ENCODE measurements around the gene ADCY7.

ADCY7 gene

DNA sequence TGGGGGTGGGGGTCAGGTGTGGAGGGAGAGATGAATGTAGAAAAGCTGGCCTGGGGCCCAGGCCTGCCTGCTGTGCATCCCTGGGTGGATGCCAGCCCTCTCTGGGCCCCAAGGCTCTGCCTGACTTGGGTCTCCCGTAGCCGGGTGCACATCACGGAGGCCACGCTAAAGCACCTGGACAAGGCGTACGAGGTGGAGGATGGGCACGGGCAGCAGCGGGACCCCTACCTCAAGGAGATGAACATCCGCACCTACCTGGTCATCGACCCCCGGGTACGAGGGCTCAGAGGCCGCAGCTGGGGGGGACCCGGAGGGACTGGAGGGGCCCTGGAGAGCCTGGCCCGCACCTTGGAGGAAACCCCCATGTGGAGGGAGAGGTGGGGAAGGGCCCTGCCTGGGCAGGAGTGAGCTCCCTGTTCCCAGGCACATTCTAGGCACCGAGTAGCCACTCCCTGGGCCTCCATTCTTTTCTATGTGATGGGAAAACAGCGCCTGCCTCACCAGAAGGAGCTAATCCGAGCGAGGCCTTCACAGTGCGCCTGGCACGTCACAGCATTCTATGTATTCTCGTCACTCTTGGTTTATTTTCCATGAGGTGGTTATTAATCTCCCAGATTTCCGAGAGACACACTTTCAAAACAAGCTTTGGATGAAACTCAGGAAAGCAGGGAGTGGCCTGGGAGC lies 34.7 kb downstream of the ADCY7 start:
- DNase-seq = no peak

DNA sequence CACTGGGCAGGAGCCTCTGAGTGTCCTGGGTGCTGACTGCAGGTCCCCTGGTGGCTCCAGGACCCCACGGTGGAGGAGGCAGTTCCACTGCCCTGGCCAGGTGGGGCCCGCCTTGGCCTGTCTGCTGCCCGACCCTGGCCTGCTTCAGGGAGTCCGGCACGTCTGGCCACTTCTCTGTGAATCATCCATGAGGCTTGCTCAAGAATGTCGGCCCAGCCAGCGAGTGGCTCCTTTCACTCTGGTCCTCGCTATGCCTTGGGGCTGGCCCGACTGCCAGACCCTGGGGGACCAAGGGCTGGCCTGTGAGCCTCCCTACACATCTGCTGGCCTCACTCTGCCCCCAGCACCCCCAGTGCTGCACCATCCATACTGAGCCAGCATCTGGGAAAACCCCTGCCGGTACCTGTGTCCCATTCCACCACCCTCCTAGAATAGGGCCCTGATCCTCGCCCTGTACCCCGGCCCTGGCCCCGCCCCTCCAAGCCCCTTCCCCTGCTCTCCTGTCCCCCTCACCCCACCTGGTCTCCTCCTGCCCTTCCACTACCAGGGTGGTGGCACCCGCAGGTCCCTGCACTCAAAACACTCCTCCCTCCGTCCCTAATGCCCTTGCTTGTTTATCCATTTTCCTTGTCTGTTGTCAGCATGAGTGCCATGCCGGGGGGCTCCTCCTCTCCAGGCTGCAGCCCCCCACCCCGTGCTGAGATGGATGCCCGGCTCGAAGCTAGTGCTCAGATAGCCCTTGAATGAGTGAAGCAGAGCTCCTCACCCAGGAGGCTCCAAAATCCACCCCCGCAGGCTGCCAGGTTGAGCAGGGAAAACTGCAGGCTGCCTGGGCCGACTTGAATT lies 35.5 kb downstream of the ADCY7 start:
- no peak for DNase-seq

DNA sequence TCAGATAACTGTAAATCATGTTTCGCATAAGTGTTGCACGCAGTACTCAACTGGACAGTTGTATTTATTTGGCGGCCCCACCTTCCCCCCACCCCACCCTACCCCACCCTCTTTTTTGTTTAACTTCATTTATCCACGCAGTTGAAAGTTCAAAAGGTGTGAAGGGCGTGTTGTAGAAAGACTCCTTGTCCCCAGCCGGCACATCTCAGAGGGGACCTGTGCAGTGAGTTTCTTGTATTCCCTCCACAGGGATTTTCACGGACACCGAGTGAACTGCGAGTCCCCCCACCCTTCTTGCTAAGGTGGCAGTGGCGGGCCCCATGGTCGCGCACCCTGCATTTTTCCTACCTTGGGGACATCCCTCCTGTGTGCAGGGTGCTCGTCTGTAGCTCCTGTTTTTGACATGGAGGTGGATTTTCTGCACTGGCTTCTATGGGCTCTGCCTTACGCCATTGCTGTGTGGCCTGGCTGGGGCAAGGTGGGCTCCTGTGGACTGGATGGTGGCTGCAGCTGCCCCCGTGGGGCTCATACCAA lies 36.2 kb downstream of the ADCY7 start:
- DNase-seq = no peak

DNA sequence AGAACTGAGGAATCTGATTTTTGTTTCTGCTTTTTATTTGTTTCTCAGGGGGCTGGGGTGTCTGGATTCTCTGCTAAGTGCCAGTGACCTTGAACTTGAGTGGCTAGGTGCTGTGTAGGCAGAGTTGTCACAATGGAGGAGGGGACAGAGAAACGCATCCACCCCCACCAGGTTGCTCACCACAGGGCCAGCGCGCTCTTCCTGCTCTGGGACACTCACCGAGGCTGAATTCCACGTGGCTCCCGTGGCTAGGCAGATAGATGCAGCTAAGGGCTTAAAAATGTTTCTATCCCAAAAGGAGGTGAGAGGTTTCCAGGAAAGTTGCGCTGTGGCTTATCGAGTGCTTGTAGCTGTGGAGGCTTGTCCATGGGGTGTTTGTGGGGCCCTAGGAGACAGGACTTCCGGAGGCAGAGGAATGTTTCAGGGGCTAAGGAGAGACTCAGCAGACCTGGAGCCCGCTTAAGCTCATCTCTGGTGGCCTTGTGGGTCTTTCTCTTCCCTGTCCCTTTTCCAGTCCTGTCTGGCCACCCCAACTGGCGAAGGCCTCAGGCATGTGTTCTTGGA lies 36.8 kb downstream of the ADCY7 start:
- no peak for DNase-seq

DNA sequence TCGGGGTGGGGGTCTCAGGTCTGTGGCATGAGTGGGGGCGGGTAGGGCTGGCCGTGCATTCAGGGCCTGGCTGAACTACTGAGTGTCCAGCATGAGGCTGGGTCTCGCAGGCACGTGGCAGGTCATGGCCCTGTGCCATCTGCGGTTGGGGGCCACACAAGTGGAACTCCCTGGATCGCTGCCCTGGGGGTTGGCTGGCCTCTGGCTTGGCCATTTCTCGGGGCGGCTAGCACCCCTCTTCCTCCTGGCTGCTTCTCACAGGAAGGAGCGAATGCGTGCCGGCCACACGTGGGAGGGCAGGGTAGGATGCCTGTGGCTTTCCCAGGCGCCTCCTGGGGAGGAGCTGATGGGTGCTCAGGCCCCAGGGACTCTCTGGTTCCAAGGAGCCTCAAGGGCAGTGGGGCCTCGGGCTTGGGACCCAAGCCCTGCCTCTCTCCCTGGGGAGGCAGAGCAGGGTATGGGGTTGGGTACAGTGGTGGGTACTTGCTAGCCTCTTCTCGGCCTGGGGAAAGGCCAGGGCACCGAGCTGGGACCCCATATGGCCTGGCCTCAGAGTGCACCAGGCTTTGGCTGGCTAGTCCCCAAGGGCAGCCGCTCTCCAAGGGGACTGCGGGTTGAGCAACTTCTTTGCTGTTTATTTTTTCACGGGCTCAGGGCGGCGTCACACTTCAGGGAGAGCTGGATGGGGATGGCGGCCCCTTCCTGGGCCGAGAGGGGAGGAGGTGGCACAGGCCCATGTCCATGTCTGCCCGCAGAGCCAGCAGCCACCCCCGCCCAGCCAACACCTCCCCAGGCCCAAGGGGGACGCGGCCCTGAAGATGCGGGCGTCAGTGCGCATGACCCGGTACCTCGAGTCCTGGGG lies 37.5 kb downstream of the ADCY7 start:
- DNase-seq = no peak

DNA sequence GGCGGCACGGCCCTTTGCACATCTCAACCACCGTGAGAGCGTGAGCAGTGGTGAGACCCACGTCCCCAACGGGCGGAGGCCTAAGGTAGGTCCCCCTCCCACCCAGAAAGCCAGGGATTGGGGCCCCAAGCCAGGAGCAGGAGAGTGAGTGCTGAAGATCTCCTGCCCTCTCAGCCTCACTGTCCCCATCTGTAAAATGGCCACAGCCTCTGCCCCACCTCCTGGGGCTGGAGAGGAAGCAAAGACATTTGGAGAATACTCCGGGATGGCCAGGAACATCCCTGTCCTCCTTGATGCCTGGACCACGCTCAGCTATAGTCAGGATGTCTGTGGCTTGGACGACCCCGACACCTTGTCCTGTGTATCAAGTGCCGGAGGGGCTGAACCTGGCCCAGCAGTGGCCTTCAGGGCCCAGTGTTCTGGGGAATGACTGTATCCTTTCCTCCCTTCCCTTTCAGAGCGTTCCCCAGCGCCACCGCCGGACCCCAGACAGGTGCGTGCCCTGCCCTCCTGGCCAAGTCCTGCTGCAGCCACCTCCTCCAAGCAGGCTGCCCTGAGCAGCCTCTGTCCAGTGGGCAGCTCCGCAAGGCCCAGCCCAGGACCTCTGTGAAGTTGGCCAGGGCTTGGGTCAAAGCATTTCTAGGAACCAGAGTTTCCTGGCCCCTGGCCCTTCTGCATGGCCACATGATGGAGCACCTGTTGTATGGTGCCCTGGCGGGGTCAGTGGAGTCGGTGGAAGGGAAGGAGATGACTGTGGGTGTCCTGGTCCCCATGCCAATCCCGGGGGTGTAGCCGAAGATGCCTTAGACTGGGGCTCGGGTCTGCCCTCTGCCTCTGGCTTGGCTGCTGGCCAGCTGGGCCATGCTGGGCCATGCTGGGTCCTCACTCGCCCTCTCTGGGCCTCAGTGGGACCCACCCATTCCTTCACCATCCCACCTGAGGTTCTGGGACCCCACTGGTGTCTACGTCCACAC lies 38.4 kb downstream of the ADCY7 start:
- DNase-seq = no peak

DNA sequence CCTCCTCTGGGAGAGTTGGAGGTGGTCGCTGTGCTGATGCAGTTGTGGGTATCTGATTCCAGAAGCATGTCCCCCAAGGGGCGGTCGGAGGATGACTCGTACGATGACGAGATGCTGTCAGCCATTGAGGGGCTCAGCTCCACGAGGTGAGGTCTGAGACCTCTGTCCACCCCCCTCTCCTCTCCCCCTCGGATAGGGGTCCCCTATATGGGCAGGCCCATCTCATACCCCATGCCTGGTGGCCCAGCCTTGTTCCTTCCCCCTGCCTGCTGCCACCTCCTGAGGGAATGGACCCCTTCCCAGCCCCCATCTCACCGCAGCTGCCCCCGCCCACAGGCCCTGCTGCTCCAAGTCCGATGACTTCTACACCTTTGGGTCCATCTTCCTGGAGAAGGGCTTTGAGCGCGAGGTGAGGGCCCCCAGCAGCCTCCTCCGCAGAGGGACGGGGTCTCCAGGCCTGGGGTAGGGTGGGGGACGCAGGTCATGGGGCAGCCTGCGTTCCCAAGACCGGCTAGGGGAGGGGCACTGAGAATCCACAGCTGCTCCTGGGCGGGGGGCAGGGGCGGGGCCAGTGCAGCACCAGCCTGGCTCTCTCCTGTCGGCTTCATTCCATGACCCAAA lies 39.2 kb downstream of the ADCY7 start:
- no peak for DNase-seq

DNA sequence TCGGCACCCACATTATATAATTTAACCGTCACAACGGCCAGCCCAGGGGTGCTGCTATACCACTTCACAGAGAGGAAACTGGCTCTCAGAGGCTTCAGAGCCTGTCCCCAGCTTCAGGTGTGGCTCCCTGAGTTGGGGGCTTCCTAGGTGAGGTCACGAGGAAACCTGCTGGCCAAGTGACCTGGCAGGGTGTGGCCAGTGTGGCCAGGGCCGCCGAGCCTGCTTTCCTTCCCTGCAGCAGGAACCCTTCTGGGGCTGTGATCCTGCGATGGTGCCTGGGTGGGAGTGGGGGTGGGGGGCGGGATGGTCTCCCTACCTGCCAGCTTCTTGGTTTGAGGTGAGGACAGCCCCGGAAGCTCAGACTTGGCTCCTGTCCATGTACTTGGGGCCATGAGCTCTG lies 39.9 kb downstream of the ADCY7 start:
- no peak for DNase-seq

DNA sequence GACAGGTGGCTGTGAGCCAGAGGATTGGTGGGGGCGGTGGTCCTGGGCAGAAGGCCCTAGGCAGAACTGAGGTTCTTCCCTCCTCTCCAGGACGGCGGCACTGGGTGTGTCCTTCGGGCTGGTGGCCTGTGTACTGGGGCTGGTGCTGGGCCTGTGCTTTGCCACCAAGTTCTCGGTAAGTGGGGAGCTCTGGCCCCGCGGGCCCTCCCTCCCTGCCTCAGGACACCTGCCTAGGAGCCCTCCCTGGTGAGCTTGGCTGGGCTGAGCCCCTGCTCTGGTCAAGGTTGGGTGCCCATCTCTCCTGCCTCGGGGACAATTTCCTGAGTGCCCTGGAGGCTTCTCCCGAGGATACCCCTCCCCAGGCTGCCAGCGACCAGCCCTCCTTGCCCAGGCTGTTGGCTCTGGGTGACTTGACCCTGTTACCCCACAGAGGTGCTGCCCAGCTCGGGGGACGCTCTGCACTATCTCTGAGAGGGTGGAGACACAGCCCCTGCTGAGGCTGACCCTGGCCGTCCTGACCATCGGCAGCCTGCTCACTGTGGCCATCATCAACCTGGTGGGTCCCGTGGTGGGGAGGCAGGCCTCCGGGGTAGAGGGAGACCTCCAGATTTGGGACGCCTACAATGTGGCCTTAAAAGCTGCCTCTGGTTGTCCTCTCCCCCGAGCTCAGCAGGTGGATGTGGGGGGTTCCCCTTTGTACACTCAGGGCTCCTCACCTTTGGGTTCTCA lies 42.0 kb downstream of the ADCY7 start:
- no peak for DNase-seq

DNA sequence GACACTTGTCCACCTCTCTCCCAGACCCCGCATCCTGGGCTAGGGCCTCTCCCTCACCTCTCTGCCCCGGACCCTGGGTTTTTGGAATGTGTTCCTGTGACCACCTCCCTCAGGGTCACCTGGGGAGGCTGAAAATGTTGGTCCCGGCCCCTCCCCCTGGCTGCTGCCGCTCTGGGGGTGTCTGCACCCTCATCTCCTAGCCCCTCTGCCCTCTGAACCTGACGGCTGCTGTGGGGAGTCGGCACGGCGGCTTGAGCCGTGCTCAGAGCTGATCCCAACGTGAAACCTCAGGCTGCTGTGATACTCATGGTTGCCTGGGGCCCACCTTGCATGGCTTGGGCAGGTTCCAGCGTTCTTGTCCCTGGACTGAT lies 42.8 kb downstream of the ADCY7 start:
- DNase-seq = no peak

DNA sequence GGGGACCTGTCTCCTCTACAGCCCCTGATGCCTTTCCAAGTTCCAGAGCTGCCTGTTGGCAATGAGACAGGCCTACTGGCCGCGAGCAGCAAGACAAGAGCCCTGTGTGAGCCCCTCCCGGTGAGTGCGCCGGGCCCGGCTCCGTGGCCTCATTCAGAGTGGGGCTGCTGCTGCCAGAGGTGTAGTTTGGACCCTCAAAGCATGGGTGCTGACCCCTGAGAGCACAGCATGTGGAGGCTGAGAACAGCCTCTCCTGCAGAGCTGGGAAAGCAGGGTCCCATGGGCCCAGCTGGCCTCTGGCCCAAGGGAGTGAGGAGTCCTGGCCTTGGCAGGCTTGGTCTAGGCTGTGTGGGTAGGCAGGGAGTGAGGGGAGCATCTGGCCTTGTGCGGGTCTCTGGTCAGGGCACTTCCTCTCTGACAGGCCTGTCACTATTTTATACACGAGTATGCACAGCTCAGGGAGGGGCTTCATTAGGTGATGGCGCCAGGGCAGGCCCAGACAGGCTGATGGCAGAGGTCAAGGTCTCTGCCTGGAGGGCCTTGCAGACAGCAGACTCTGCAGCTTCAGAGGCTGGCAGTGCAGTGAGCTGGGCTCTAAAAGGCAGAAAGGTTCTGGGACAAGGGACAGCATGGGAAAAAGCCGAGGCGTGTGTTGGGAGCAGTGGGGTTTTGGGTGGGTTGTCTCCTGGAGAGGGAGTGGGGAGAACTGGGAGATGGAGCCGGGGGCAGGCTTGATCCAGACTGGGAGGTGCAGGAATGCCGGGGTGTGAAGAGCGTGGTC lies 43.4 kb downstream of the ADCY7 start:
- no peak for DNase-seq

DNA sequence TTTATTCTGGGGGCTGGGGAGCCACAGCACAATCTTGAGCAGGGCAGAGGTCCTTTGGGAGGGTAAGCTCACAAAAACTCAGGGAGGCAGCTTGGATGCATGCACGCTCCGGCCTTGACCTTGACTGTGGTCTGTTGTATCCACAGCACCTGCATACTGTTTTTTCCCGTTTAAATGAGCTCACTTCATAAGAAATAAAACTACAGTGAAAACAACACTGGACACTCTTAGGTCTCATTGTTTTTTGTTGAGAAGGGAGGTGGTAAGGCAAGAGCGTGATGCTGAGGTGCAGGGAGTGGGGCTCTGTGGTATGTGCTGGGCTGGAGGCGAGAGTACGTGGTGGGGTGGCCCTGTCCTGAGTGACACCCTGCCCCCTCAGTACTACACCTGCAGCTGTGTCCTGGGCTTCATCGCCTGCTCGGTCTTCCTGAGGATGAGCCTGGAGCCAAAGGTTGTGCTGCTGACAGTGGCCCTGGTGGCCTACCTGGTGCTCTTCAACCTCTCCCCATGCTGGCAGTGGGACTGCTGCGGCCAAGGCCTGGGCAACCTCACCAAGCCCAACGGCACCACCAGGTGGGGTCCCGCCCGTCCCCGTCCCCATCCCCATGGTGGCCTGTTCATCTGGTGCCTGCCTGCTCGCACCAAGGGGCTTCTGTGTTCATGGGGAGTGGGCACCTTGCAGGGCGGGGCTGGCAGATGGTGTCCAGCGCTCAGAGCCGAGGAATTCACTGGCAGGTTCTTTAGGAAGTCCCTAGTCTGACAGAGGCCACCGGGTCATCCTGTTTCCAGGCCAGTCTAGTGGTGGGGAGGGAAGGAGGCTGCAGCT lies 44.2 kb downstream of the ADCY7 start:
- no peak for DNase-seq

DNA sequence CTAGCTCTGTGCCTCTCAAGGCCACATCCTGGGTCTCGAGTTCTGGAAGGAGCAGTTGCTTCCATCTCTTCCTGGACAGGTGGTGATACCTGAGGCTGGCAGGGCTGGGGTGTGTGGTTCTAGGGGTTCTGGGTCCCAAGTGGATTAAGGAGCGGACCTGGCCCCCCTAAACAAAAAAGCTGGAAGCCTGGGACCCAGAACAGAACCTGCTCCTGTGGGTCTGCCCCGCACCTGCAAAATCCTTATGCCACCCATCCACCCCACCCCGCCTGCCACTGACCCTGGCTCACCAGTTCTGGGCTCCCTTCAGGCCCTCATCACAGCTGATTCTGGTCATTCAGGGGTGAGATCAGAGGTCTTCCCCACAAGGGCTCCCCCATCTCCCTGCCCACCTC lies 44.8 kb downstream of the ADCY7 start:
- DNase-seq = no peak

DNA sequence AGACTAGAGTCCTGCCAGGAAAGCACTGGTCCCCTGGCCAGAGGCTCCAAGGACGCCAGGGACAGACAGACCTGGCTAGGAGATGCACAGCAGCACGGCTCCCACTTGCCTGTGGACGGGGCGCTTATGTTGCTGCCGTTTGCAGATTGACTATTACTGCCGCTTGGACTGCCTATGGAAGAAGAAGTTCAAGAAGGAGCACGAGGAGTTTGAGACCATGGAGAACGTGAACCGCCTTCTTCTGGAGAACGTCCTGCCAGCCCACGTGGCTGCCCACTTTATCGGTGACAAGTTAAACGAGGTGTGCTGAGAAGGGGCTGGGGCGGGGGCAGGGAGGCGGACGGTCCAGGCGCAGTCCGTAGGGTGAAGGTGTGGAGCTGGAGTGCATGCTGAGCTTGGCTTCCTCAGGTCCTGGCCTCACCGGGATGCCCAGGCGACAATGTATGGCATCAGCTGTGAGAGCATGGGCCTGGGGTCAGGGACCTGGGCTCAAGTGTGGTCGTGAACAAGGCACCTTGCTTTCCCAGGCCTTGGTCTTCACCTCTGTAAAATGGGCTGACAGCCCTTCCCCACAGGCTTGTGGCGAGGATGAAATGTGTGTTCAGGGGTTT lies 45.6 kb downstream of the ADCY7 start:
- DNase-seq = no peak

DNA sequence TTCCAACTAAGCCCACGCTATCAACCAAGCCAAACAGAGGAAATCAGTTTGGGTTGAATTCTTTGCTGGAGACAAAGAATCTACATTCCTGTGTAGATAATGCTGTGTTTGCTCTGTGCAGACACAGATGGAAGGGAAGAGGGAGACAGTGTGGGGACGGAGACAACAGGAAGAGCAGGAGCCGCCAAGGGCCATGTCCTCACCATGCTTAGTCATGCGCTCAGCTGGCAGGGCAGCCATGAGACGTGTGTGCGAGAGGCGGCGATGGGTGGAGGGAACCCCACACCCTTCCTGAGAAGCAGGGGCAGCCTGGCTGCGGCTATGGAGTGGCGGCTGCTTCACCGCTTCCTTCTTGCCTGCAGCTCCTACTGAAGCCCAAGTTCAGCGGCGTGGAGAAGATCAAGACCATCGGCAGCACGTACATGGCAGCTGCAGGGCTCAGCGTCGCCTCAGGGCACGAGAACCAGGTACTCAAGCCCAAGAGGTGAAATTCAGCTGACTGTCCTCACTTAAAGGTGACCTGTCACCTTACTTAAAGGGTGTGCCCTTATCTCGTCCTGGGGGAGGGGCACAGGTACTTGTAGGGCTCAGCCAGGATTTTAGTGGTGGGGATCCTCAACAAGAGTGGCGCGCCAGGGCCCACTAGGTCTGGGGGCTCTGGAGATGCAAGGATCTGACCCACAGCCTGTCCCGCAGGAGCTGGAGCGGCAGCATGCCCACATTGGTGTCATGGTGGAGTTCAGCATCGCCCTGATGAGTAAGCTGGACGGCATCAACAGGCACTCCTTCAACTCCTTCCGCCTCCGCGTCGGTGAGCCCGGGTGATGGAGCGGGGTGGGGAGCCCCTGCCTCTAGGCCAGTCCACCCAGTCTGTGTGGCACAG lies 47.5 kb downstream of the ADCY7 start:
- no peak for DNase-seq

DNA sequence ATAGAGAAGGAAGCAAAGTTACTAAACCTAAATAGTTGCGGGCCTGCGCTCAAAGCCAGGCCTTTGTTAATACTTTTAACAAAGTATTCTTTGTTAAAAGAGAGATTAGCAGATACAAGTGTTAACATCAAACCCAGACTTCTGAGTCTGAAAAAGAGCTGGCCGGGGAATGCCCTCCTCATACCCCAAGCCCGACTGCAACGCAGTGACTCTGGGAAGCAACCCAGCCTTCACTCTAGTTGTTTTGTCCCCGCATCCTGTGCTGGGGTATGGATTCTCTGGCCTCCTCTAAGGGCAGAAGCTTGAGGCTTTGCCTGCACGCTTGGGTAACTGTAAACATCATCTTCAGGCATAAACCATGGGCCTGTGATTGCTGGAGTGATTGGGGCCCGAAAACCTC lies 48.3 kb downstream of the ADCY7 start:
- DNase-seq = no peak

DNA sequence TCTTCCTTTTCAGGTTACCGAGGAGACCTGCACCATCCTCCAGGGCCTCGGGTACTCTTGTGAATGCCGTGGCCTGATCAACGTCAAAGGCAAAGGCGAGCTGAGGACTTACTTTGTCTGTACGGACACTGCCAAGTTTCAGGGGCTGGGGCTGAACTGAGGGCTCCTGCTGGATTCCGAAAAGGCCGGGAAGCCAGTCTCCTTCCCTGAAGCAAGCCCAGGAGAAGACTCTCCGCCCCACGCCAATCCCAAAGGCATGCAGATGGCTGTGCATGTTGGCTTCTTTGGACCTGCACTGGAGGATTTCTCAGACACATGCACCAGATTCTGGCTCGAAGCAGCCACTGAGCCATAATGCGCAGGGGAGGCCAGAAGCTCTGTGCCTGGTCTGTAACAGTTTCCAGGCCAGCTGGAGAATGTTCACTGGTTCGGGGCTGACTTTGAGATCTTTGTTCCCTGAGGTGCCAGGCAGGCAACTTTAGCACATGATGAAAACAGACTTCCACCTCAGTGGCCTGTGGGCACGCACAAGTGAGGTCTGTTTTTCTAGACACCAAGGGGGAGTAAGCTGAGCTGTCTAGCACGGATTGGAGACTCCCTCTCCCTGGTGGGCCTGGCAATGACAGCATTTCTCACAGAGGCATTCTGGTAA lies 49.1 kb downstream of the ADCY7 start:
- DNase-seq = no peak

Data from NCI-H526 treated with DMSO at 0.1 percent for 48 hours (cell line).